ENCODE data around the gene ZFP36.
A peak's percentile ranks its signal among the peaks of the same experiment; 100 is the strongest.
"Not testable (repeated sequence)": the region's sequence is repeated elsewhere in the genome, so short reads cannot be mapped to it uniquely, and the experiment has no call there.

ZFP36 gene, protein sequence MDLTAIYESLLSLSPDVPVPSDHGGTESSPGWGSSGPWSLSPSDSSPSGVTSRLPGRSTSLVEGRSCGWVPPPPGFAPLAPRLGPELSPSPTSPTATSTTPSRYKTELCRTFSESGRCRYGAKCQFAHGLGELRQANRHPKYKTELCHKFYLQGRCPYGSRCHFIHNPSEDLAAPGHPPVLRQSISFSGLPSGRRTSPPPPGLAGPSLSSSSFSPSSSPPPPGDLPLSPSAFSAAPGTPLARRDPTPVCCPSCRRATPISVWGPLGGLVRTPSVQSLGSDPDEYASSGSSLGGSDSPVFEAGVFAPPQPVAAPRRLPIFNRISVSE

GRCh38 chr19:39406656-39407409, at the start of gene ZFP36:
TSS of gene ZFP36 (plus strand) at chr19:39406847. CDS start at chr19:39406905, 58 bp downstream.
- DNase-seq = peak; percentile 74
- in situ Hi-C loops (cut with MboI; ENCODE audit: low pct_unique_long_range_greater_than_20kb, low sequenced_read_pairs) = no loop called here

GRCh38 chr19:39359026-39359425, 47.6 kb upstream of the ZFP36 start:
- no peak for DNase-seq
- in situ Hi-C loops (cut with MboI; ENCODE audit: low pct_unique_long_range_greater_than_20kb, low sequenced_read_pairs) = no loop called here

DNA sequence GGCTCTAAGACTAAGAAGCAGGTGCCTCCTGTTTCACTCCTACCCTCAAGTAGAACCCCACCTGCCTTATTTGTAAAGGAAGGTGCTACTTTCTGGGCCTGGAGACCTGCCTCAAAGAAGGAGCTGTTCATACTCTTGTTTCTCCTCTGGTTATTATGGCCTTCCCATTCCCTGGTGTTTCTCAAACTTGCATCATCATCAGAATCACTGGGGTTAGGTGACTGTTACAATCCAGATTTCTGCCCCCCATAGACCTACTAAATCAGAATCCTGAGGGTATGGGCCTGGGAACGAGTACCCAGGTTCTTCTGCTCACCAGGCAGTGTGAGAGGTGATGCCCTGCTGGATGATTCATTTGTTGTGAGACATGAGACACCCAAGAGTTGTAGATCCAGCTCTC, 46.0 kb upstream of the ZFP36 start:
- DNase-seq = no peak
- in situ Hi-C loops (cut with MboI; ENCODE audit: low pct_unique_long_range_greater_than_20kb, low sequenced_read_pairs) = no loop called here

- in situ Hi-C loops (cut with MboI; ENCODE audit: low pct_unique_long_range_greater_than_20kb, low sequenced_read_pairs) = no loop called here
- DNase-seq = no peak
Observed at GRCh38 chr19:39362682-39363657, 43.7 kb upstream of the ZFP36 start.

DNA sequence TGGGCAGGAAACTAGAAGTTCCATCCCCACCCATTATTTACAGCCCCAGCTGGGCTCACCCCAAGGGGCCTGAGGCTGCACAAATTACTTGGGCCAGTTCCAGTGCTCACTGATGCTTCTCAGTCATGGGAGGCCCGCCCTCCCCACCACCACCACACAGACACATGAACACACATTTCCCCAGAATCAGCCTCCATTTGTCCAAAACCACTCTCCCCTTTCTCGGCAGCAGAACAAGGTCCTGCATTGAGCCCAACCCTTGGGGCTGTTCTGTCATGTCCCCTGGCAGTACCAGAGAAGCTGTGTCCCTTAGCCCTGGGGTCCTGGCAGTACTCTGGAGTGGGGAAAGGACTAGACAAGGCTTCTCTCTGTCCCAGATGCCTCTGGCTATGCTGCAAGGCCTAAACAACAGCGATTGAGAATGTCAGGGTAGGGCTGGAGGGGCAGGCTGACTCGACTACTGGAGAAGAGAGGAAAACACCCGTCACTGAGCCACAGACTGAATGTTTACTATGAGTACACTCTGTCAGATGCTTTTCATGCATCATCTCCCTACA, 42.7 kb upstream of the ZFP36 start:
- in situ Hi-C loops (cut with MboI; ENCODE audit: low pct_unique_long_range_greater_than_20kb, low sequenced_read_pairs) = no loop called here
- DNase-seq = no peak

- no peak for DNase-seq
- in situ Hi-C loops (cut with MboI; ENCODE audit: low pct_unique_long_range_greater_than_20kb, low sequenced_read_pairs) = no loop called here
Observed at GRCh38 chr19:39365531-39365930, 41.1 kb upstream of the ZFP36 start.

DNA sequence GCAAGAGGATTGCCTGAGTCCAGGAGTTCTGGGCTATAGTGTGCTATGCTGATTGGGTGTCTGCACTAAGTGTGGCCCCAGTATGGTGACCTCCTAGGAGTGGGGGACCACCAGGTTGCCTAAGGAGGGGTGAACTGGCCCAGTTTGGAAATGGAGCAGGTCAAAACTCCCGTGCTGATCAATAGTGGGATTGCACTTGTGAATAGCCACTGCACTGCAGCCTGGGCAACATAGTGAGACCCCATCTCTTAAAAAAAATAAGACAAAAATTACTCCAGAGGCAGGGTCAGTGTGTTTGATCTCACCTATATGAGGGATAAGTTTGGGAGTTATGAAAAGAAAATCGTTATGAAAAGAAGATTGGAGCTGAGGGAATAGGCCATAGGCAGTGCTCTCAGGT, 37.4 kb upstream of the ZFP36 start:
- in situ Hi-C loops (cut with MboI; ENCODE audit: low pct_unique_long_range_greater_than_20kb, low sequenced_read_pairs) = no loop called here
- no peak for DNase-seq

GRCh38 chr19:39370735-39371134, 35.9 kb upstream of the ZFP36 start:
- in situ Hi-C loops (cut with MboI; ENCODE audit: low pct_unique_long_range_greater_than_20kb, low sequenced_read_pairs) = no loop called here

DNA sequence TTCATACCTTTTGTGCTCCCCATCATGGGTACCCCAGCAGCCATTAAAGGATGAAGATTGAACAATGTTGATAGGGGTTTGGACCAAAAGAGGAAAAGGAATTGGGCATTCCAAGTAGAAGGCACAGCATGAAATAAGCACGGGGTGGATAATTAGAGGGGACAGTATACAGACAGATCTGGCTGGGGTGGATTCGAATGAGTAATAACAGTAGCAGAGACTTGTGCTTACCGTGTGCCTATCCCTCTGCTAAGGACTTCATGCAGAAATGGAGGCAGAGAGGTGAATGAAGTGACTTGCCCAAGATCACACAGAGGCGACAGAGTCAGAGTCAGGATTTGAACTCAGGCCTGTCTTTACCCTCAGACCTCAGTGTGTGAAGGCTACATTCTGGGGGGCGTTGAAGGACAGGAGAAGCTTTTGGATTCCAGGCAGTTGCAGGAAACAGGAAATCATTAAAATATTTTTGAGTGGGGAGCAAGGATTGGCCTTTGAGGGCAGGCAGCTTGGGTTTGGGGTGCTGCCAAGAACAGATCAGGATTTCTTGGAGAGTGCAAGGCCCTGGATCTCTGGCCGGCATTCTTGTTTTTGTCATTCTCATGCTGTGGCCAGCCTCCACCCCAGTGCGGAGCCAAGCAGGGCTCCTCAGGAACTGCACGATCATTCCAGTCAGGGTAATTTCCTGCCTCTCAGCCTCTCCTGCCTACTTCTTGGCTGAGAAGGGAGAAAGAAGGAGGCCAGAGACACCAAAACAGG, 34.4 kb upstream of the ZFP36 start:
- in situ Hi-C loops (cut with MboI; ENCODE audit: low pct_unique_long_range_greater_than_20kb, low sequenced_read_pairs) = no loop called here
- no peak for DNase-seq

More at GRCh38 chr19:39370735-39371134, 35.9 kb upstream of the ZFP36 start:
- DNase-seq = no peak

DNA sequence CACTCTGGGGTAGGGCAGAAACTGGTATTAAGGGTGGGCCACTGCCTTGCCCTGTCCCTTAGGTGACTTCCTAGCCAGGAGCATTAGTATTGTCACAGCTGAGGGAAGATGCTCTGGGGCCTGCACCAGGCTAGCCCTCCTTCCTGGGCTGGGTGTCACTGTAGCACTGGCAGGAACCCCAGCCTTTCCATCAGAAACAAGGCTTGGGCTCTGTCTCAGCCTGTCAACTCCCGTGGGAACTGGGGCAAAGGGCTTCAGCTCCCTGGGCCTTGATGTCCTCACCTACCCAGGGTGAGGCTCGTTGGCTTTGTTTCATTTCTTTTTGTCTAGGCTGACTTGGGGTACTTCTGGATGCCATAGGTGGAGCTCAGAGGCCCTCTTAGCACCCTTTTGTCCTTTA, 33.7 kb upstream of the ZFP36 start:
- in situ Hi-C loops (cut with MboI; ENCODE audit: low pct_unique_long_range_greater_than_20kb, low sequenced_read_pairs) = no loop called here
- DNase-seq = no peak

- no peak for DNase-seq
- in situ Hi-C loops (cut with MboI; ENCODE audit: low pct_unique_long_range_greater_than_20kb, low sequenced_read_pairs) = no loop called here
Observed at GRCh38 chr19:39375929-39376328, 30.7 kb upstream of the ZFP36 start.

DNA sequence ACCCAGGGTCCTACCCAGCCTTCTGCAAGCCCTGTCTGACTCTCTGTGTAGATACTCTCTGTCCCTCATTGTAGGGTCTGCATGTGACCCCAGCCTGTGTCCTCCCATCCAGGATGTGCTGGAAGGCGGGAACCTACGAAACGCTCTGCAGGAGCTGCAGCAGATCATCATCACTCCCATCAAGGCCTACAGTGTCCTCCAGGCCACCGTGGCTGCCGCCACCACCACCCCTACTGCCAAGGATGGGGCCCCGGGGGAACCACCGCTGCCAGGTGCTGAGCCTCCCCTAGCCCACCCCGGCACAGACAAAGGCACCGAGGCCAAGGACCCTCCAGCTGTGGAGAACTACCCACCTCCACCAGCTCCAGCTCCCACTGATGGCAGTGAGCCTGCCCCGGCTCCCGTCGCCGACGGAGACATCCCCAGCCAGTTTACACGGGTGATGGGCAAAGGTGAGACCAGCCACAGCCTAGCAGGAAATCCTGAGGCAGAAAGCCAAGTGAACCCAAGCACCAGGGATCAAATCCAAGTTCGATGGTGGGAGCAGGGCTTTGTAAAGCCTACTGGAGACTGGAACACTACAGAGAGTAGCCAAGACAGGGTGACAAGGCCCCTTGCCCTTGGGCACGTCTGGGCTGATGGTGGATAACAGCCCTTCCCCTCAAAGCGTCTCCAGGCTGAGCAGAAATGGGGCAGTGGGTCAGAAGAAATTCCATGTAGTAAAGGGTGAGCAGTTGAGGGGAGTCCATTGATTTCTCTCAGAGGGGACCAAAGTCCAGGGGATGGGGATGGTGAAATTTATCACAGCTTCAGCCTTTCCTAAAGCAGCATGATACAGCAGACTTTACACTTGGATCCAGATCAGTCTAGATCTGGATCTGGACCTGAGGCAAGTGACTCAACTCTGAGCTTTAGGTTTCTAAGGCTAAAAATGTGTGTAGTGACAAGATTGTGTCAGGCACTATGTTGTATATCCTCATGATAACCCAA, 29.0 kb upstream of the ZFP36 start:
- in situ Hi-C loops (cut with MboI; ENCODE audit: low pct_unique_long_range_greater_than_20kb, low sequenced_read_pairs) = no loop called here

DNA sequence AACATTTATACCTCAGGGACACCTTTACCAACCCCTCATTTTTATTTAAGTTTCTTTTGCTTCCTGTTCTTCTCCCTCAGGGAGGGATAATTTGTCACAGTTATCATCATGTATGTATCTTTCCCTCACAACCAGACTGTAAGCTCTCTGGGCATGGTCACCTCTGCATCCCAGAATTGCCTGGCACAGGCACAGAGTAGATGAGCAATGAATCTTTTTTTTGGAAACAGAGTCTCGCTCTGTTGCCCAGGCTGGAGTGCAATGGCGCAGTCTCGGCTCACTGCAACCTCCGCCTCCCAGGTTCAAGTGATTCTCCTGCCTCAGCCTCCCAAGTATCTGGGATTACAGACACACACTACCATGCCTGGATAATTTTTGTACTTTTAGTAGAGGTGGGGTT, 27.3 kb upstream of the ZFP36 start:
- DNase-seq; in situ Hi-C loops (cut with MboI; ENCODE audit: low pct_unique_long_range_greater_than_20kb, low sequenced_read_pairs): not testable (repeated sequence)

More for the DNA sequence above, 29.0 kb upstream of the ZFP36 start:
- DNase-seq = no peak

- in situ Hi-C loops (cut with MboI; ENCODE audit: low pct_unique_long_range_greater_than_20kb, low sequenced_read_pairs) = no loop called here
- DNase-seq = no peak
Observed at GRCh38 chr19:39379865-39380396, 26.7 kb upstream of the ZFP36 start.

DNA sequence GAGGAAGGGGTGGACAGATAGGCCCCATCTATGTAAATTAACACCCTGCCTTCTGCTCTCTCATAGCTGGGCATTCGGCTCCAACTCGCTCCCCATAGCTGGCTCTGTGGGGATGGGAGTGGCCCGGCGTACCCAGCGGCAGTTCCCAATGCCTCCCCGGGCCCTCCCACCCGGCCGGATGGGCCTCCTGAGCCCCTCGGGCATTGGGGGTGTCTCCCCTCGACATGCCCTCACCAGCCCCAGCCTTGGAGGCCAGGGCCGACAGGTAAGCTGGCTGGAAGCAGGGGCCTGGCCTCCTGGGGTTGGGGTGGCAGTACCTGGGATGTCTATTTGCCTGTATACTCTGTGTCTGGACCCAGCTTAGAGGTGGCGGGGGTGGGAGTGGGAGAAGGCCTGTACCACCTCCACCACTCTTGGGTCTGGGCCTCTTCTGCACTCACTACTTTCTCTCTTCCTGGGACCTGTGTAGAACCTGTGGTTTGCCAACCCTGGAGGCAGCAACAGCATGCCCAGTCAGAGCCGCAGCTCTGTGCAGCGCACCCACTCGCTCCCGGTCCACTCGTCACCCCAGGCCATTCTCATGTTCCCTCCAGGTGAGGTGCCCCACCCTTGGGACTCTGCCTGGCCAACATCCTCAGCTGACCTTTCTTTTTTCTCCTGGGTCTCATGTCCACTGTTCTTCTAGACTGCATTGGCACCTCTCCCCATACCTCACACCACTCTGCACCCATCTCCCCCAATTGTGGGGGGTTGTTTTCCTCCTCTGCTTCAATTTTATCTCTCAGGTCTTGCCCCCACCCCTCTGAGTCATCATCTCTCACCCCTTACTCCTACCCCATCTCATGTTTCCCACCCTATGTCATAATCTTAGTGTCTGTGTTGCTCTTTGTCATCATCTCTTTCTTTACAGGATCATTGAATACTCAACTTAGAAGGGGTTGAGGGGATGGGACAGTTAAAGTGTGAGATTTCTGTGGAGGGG, 25.8 kb upstream of the ZFP36 start:
- DNase-seq = no peak
- in situ Hi-C loops (cut with MboI; ENCODE audit: low pct_unique_long_range_greater_than_20kb, low sequenced_read_pairs) = no loop called here

Measured in KBM-7 (cell line).